Hepatocyte (in vitro differentiated cells): ENCODE results near the gene ADGRV1.

Source experiments
- EZH2phosphoT487 ChIP-seq: fragments of 200-600 bp; sonication (generic); IDR thresholded peaks from one replicate; pipeline ENCODE4 v1.6.1; 2018; ENCODE audit warnings: antibody characterized with exemption, mild to moderate bottlenecking, low read depth, moderate library complexity; ENCODE audit not compliant: unreplicated experiment, severe bottlenecking
- TF ChIP-seq, protein P1 (sequence below): fragments of 200-600 bp; sonication (generic); IDR thresholded peaks from 2 replicates; pipeline ENCODE4 v1.5.1; 2016; ENCODE audit warnings: antibody characterized with exemption, mild to moderate bottlenecking; ENCODE audit not compliant: poor library complexity

DNA sequence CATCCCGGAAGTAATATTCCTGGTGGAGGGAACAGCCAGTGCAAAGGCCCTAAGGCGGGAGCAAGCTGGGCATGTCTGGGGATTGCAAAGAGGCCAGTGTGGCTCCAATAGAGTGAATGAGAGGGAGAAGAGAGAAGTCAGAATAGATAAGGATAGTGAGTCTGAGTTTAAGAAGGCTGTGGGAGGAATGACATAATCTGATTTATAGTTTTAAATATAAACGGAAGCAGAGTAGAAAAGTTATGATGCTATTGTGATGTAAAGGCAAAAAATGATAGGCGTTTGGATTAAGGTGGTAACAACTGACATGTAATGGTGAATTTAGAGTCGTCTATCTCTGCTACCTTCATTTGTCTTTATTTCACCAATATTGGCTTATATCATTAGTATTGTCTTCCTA, 473.5 kb downstream of the ADGRV1 start:
- TF ChIP-seq, protein P1, sequence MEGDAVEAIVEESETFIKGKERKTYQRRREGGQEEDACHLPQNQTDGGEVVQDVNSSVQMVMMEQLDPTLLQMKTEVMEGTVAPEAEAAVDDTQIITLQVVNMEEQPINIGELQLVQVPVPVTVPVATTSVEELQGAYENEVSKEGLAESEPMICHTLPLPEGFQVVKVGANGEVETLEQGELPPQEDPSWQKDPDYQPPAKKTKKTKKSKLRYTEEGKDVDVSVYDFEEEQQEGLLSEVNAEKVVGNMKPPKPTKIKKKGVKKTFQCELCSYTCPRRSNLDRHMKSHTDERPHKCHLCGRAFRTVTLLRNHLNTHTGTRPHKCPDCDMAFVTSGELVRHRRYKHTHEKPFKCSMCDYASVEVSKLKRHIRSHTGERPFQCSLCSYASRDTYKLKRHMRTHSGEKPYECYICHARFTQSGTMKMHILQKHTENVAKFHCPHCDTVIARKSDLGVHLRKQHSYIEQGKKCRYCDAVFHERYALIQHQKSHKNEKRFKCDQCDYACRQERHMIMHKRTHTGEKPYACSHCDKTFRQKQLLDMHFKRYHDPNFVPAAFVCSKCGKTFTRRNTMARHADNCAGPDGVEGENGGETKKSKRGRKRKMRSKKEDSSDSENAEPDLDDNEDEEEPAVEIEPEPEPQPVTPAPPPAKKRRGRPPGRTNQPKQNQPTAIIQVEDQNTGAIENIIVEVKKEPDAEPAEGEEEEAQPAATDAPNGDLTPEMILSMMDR, result no peak
- no peak for TF ChIP-seq EZH2phosphoT487
